22Rv1 (cell line): ENCODE measurements around the gene EEPD1.
"Not testable (repeated sequence)": the region's sequence is repeated elsewhere in the genome, so short reads cannot be mapped to it uniquely, and the experiment has no call there.

Experiments
- H3K27ac ChIP-seq: fragments of 450-650 bp; 2 replicates; pipeline ENCODE4 v1.5.1; 2017
- ZFX ChIP-seq: fragments of 450-650 bp; IDR thresholded peaks from 2 replicates; pipeline ENCODE4 v1.6.1; 2017; ENCODE audit warnings: antibody characterized with exemption, borderline replicate concordance
- TF ChIP-seq, protein P1 (sequence below): fragments of 450-650 bp; IDR thresholded peaks from 2 replicates; pipeline ENCODE4 v1.5.1; 2017; ENCODE audit warnings: mild to moderate bottlenecking

The EEPD1 gene

DNA sequence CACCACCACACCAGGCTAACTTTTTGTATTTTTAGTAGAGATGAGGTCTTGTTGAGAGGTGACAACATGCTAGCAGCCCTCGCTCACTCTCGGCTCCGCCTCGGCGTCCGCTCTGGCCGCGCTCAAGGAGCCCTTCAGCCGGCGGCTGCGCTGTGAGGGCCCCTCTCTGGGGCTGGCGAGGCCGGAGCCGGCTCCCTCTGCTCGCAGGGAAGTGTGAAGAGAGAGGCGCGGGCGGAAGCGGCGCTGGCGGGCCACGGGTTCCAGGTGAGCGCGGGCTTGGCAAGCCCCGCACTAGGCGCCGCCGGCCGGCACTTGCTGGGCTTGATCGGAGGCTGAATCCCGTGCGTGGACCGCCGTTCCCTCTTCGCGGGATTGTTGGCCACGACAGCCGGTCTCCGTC lies 83.0 kb downstream of the EEPD1 start:
- H3K27ac ChIP-seq: no peak overlapping the region
- TF ChIP-seq, protein P1, sequence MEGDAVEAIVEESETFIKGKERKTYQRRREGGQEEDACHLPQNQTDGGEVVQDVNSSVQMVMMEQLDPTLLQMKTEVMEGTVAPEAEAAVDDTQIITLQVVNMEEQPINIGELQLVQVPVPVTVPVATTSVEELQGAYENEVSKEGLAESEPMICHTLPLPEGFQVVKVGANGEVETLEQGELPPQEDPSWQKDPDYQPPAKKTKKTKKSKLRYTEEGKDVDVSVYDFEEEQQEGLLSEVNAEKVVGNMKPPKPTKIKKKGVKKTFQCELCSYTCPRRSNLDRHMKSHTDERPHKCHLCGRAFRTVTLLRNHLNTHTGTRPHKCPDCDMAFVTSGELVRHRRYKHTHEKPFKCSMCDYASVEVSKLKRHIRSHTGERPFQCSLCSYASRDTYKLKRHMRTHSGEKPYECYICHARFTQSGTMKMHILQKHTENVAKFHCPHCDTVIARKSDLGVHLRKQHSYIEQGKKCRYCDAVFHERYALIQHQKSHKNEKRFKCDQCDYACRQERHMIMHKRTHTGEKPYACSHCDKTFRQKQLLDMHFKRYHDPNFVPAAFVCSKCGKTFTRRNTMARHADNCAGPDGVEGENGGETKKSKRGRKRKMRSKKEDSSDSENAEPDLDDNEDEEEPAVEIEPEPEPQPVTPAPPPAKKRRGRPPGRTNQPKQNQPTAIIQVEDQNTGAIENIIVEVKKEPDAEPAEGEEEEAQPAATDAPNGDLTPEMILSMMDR: no peak
- no peak for TF ChIP-seq ZFX

GRCh38 chr7:36238138-36238537 lies 85.1 kb downstream of the EEPD1 start:
- no peak for TF ChIP-seq ZFX
- TF ChIP-seq, protein P1: no peak
- H3K27ac ChIP-seq: no peak overlapping the region

DNA sequence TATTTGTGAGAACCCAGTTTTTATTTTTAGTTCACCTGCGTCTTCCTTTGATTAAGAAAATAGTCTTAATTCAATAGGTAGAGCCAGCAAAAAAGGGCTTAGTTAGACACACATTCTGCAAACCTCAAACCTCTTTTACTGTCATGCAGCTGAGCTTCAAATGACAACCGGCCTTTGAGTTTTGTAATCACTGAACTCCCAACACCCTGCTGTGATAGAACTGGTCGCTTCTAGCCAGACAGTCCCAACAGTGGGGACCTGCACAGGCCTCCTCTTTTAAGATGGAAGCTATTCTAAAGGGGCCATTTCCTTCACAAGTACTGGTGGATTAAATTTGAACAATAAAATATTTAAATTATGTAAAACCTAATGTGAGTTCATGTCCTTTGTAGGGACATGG lies 90.3 kb downstream of the EEPD1 start:
- not testable (repeated sequence) for H3K27ac ChIP-seq

- not testable (repeated sequence) for H3K27ac ChIP-seq
These were observed 90.9 kb downstream of the EEPD1 start for GRCh38 chr7:36244001-36244400.

DNA sequence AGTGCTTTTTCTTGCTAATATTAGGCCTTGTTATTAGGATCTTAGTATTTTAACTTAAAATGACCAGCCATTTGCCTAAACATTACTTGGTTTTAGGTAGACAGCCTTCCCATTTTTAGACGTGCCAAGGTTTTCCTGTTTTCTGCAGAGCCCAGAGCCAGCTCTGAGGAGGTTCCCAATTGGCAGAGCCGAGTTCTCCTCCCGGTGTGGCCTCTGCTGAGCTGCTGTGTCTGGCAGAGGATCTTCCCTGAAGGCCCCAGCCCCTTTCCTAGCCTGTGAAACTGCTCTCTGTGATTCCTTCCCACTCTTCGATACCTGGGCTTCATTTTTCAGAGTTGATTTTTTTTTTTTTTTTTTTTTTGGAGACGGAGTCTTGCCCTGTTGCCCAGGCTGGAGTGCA lies 91.4 kb downstream of the EEPD1 start:
- H3K27ac ChIP-seq: no peak overlapping the region
- no peak for TF ChIP-seq ZFX
- TF ChIP-seq, protein P1: no peak

DNA sequence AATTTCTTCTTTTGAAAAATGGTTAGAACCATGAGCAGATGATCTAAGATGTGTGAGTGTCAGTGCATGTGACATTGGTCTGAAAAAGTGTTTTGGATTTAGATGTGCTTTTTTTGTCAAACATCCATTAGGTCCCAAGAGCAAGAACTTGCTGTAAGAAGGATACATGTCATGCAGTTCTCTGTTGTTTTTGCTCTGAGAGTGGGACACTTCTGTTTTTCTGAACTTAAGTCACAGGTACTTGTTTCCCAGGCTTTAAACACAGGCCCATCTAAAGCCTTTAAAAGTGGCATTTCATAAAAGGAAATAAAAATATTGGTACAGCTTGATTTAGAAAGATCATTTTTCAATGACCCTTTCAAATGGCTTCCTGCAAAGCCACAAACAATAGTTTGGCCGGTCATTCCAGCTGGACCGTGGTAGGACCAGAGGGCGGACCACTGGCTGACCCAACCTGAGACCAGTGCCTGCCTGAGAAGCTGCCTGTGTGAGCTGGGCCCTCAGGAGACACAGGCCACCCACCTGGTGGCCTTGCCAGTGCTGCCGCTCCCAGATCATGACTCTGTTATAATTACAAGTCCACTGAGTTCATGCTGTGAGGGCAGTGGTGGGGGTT lies 92.7 kb downstream of the EEPD1 start:
- H3K27ac ChIP-seq: no peak overlapping the region
- TF ChIP-seq, protein P1: no peak
- no peak for TF ChIP-seq ZFX

GRCh38 chr7:36249091-36249490 lies 96.0 kb downstream of the EEPD1 start:
- no peak for TF ChIP-seq ZFX
- TF ChIP-seq, protein P1: no peak
- no peak overlapping the region for H3K27ac ChIP-seq

- TF ChIP-seq, protein P1: no peak
- no peak for TF ChIP-seq ZFX
- H3K27ac ChIP-seq: no peak overlapping the region
These were observed 100.6 kb downstream of the EEPD1 start for GRCh38 chr7:36253699-36254098.

DNA sequence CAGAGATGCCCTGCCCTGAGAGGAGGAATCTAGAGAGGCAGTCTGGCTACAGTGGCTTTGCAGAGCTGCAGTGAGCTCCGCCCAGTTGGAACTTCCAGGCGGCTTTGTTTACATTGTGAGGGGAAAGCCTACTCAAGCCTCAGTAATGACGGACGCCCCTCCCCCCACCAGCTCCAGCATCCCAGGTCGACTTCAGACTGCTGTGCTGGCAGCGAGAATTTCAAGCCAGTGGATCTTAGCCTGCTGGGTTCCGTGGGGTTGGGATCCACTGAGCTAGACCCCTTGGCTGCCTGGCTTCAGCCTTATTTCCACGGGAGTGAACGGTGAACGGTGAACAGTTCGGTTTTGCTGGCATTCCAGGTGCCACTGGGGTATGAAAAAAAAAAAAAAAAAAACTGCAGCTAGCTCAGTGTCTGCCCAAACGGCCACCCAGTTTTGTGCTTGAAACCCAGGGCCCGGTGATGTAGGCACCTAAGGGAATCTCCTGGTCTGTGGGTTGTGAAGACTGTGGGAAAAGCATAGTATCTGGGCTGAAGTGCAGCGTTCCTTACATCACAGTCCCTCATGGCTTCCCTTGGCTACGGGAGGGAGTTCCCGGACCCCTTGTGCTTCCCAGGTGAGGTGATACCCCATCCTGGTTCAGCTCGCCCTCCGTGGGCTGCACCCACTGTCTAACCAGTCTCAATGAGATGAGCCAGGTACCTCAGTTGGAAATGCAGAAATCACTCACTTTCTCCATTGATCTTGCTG lies 105.6 kb downstream of the EEPD1 start:
- H3K27ac ChIP-seq: peak overlapping the region; percentile 34
